GM19328 (cell line): ENCODE measurements around the gene PRAMEF4.
"Not testable (repeated sequence)": the region's sequence is repeated elsewhere in the genome, so short reads cannot be mapped to it uniquely, and the experiment has no call there.

ENCODE experiments used
- ATAC-seq: cut with Tn5 transposase; IDR thresholded peaks from one replicate; pipeline ENCODE4 v1.9.1; 2021; ENCODE audit warnings: mild to moderate bottlenecking, moderate library complexity; ENCODE audit not compliant: unreplicated experiment

PRAMEF4 gene

DNA sequence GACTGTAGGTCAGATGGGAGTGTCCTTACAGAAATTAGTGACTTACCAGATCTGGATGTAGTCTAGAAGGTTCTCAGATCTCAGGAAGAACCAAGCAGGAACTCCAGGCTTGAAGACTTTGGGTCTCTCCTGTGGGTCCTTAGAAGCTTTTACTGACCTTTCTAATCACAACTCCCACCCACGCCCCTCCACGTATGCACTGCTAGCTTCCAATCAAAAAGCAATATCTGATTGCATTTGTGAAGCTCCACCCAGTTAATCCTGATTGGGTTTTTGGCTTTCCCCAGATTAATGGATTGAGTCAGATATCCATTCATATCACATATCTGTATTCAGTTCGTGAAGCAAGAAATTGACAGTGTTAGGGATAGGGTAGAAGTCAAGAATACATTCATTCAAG lies at the start of gene PRAMEF4:
TSS of gene PRAMEF4 (minus strand) at position 101 of the 400 bp plus-strand sequence. CDS start 2,807 bp downstream, outside the sequence.
- ATAC-seq: not testable (repeated sequence)

DNA sequence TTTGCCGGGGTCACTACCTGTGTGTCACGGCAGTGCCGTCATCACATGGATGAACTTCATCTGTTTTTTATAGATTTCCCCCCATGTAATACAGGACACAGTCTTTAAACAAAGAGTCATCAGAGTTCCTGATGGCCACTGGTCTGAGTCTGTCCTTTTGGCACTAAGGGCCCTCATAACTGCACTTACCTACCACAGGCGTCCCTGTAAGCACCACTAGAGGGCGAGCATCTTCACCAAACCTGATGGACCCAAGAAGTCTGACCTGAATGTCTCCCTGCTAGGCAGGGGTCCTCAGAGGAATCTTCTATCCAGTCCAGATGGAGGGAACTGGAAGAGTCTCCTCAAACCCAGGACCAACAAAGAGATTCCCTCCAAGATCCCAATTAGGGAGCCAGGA lies 38.4 kb upstream of the PRAMEF4 start:
- not testable (repeated sequence) for ATAC-seq

DNA sequence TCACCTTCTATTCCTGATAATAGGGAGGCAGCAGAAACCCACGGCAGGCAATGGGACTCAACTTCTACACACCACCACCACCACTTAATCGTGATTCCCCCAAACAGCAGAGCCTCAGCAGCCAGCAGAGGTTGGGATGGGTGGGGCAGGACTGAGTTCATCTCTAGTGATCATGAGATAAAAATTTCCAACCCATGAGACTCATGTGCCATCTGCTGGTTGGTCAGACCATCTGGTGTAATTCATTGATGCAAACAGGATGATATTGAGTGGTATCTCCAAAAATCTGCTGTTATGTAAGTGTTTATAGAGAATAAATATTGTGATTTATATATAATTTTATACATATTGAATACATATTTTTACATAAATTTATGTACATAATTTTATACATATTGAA lies 35.7 kb upstream of the PRAMEF4 start:
- not testable (repeated sequence) for ATAC-seq

DNA sequence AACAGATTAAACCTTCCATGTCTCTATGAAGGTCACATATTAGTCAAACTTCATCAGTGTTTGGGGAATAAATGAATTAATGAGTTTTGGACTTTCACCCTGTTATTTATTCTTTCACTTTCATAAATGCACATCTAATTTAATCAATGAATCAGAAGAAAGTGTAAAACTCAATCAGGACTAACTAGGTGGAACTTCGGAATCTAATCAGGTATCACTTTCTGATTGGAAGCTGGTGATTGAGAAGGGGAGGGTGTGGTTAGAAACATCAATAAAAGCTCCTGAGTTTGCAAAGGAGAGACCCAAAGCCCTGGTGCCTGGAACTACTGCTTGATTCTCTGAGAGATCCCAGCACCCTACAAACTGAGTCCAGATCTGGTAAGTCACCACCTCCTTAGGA lies 30.3 kb upstream of the PRAMEF4 start, which contains the start of gene PRAMEF7:
TSS of gene PRAMEF7 (plus strand) at position 301 of the 400 bp plus-strand sequence. CDS start 1,083 bp downstream, outside the sequence.
- not testable (repeated sequence) for ATAC-seq

DNA sequence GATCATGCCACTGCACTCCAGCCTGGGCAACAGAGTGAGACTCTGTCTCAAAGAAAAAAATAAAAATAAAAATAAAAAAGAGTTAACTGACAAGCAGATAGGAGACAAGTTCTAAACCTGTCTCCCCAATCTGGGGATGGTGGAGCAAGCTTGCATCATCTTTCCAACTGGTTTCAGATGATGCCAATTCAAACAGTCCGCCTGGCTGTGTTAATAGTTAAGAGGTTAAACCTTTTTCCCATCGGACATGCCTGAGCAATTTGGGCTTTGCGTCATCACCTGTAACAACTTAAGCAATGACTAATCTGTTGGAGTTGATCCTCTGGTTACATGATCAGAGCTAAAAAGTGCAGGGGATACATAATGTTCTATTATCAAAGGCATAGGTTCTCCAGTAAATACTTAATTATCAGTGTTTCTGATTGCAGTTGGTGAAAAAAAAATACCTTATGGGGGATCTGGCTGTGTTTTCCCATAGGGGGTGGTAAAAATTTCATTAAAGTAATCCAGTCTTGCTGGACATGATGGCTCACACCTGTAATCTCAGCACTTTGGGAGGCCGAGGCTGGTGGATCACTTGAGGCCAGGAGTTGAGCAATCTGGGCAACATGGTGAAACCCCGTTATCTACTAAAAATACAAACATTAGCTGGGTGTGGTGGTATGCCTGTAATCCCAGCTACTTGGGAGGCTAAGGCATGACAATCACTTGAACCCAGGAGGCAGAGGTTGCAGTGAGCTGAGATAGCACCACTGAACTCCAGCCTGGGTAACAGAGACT lies 18.0 kb upstream of the PRAMEF4 start:
- not testable (repeated sequence) for ATAC-seq

DNA sequence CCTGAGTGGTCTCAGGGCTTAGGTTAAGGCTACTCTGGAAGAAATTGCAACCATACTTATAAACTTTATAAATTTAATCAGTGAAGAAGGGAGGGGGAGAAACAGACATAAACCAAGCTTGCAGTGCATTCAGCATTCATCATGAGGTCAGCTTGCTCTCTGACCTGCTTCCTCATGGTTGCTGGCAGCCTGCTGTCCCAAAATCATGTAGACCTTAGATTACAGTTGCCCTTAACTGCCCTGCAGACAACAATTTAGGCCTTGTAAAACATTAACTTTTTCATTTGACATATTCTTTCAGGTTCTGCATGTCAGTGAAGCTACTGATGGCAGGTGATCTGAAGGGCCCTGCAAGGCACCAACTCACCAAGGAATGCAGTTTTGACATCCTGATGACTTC lies 13.2 kb upstream of the PRAMEF4 start:
- not testable (repeated sequence) for ATAC-seq

DNA sequence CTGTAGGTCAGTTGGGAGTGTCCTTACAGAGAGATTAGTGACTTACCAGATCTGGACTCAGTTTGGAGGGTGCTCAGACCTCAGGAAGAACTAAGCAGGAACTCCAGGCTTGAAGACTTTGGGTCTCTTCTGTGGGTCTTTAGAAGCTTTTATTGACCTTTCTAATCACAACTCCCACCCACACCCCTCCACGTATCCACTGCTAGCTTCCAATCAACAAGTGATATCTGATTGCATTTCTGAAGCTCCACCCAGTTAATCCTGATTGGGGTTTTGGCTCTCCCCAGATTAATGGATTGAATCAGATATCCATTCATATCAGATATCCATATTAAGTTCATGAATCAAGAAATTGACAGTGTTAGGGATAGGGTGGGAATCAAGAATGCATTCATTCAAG lies 12.2 kb upstream of the PRAMEF4 start, which contains the start of gene PRAMEF10:
TSS of gene PRAMEF10 (minus strand) at position 101 of the 400 bp plus-strand sequence. CDS start 2,423 bp downstream, outside the sequence.
- not testable (repeated sequence) for ATAC-seq

DNA sequence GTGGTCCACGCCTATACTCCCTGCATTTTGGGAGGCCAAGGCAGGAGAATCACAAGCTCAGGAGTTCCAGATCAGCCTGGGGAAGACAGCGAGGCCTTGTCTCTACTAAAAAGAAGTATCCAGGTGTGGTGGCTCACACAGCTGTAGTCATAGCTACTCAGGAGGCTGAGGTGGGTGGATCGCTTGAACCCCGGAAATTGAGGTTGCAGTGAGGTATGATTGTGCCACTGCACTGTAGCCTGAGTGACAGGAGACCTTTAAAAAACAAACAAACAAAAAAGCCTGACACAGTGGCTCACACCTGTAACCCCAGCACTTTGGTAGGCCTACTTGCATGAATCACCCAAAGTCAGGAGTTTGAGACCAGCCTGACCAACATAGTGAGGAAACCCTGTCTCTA lies 7.5 kb downstream of the PRAMEF4 start:
- not testable (repeated sequence) for ATAC-seq

DNA sequence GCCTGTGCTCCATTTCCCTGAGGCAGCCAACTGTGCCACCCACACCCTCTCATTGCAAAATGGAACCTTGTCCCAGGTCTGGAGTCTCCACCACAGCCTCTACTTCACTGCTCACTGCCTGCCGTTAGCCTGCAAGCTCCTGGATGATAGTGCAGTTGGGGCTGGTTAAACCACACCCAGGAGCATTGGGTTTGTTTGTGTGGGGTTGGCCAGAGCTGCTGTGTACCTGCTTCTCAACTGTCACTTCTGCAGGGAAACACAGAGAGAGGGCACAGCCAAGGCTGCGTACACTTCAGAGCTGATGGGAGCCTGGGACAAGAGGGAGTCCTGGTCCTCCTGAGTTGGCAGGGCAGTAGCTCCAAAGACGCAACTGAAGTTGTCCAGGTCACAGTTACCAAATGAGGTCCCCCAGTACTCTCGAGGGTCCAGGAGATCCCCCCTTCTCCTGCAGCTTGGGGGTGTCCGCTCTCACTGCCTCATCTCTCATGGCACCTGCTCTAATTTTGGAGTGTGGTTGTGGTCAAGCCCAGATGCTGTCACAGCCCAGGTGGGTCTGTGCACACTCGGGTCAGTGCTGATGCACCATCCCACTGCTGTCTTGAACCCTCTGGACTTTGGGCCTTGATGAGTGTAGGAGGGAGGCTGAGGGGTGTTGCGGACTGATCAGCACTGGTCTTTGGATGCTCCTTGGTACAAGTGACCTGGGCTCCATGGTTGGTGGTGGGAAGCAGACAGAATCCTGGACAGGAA lies 22.7 kb downstream of the PRAMEF4 start:
- ATAC-seq: not testable (repeated sequence)

DNA sequence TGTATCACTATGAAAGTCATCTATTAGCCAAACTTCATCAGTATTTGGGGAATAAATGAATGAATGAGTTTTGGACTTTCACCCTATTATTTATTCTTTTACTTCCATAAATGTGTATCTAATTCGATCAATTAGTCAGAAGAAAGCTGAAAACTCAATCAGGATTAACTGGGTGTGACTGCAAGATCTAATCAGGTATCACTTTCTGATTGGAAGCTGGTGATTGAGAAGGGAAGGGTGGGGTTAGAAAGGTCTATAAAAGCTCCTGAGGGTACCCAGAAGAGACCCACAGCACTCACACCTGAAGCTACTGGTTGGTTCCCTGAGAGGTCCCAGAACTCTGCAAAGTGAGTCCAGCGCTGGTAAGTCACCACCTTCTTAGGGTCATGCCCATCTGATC lies 29.2 kb downstream of the PRAMEF4 start, which contains the start of gene PRAMEF2:
TSS of gene PRAMEF2 (plus strand) at position 301 of the 400 bp plus-strand sequence. CDS start 1,924 bp downstream, outside the sequence.
- not testable (repeated sequence) for ATAC-seq

DNA sequence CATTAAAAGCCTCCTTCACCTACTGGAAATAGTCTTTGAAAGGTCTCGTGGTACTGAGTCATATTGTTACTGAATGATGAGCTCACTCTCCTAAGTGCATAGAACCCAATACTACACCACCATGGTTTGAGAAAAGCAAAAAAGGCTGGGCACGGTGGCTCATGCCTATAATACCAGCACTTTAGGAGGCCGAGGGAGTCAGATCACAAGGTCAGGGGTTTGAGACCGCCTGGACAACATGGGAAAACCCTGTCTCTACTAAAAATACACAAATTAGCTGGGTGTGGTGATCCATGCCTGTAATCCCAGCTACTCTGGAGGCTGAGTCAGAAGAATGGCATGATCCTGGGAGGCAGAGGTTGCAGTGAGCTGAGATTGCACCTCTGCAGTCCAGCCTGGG lies 34.2 kb downstream of the PRAMEF4 start:
- ATAC-seq: no peak

DNA sequence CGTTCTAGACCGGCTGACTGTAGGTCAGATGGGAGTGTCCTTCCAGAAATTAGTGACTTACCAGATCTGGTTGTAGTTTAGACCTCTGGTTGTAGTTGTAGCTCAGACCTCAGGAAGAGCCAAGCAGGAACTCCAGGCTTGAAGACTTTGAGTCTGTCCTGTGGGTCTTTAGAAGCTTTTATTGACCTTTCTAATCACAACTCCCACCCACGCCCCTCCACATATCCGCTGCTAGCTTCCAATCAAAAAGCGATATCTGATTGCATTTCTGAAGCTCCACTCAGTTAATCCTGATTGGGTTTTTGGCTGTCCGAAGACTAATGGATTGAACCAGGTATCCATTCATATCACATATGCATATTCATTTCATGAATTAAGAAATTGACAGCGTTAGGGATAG lies 37.4 kb downstream of the PRAMEF4 start, which contains the start of gene HNRNPCL1:
TSS of gene HNRNPCL1 (minus strand) at position 101 of the 400 bp plus-strand sequence. CDS start 431 bp downstream, outside the sequence.
- ATAC-seq: not testable (repeated sequence)

DNA sequence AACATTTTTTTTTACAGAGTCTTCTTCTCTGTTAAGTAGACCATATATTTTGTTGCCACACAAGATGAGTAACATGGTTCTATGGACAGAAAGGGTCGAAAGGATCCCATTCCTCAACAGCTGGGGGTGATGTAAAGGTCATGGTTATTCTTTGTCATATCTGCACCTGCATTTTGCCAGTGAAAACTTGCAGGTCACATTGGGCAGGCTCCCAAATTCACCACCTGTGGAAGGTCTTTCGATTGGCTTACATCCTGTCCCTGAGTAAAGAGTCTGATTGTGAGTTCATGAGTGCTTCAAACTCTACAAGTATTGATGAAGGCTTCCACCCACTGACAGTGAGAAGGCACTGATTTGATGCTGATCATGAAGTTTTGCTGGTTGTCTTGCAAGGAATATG lies 52.8 kb downstream of the PRAMEF4 start:
- ATAC-seq: not testable (repeated sequence)

DNA sequence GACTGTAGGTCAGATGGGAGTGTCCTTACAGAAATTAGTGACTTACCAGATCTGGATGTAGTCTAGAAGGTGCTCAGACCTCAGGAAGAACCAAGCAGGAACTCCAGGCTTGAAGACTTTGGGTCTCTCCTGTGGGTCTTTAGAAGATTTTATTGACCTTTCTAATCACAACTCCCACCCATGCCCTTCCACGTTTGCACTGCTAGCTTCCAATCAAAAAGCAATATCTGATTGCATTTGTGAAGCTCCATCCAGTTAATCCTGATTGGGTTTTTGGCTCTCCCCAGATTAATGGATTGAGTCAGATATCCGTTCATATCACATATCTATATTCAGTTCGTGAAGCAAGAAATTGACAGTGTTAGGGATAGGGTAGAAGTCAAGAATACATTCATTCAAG lies 54.7 kb downstream of the PRAMEF4 start, which contains the start of gene PRAMEF11:
TSS of gene PRAMEF11 (minus strand) at position 101 of the 400 bp plus-strand sequence. CDS start 2,621 bp downstream, outside the sequence.
- not testable (repeated sequence) for ATAC-seq
